ENCODE results near the gene RBMS1.

DNA sequence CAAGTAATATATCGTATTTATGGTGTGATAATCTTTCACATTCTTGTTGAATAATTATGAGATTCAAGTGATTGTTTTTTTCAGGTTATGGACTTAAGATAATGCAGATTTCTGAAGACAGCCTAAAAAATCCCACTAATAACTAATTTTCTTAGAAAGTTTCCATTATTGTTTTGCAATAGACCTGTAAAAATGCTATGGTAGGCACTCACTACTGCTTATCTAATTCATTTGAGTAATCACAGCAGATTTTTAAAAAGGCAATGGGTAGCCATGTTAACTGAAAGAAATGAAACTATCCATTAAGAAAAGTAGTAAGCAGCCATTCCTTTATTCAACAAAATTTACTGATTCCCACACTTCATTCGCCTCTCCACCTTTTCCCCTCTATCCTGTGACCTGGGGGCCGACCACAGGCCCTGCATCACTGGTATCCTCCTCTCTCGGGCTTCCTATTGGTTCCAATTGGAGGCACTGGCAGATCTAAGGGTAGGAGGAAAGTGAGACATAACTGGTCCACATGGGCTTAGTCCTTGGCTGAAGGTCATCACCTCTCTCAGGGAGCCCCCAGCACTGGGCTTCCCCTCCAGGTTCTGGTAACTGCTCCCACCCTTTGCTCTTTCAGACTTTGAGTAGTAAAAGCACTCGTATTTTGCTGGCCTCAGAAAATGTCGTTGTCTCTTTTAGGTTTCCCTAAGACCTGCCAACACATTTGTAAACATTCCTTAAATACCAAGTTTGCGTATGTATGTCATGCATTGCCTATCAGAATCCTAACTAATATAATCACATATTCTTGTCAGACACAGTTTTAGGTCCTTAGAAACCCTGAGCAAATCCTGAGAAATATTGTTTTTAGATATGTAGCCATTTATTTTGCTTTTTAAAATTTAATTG, 18.5 kb downstream of the RBMS1 start:
- TF ChIP-seq, protein P1, sequence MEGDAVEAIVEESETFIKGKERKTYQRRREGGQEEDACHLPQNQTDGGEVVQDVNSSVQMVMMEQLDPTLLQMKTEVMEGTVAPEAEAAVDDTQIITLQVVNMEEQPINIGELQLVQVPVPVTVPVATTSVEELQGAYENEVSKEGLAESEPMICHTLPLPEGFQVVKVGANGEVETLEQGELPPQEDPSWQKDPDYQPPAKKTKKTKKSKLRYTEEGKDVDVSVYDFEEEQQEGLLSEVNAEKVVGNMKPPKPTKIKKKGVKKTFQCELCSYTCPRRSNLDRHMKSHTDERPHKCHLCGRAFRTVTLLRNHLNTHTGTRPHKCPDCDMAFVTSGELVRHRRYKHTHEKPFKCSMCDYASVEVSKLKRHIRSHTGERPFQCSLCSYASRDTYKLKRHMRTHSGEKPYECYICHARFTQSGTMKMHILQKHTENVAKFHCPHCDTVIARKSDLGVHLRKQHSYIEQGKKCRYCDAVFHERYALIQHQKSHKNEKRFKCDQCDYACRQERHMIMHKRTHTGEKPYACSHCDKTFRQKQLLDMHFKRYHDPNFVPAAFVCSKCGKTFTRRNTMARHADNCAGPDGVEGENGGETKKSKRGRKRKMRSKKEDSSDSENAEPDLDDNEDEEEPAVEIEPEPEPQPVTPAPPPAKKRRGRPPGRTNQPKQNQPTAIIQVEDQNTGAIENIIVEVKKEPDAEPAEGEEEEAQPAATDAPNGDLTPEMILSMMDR (IDR thresholded peaks at IDR 0.05), result no peak
- no peak for TF ChIP-seq POLR2A (IDR thresholded peaks at IDR 0.05)
